Thyroid gland (tissue), 4 donors: ENCODE measurements around the gene C3AR1.

Source experiments
- POLR2A ChIP-seq, 2 donors: fragments of 450-650 bp; IDR thresholded peaks; one replicate each; pipeline ENCODE4 v1.6.1; 2017; ENCODE audit warnings: antibody characterized with exemption in 2 of 2, mild to moderate bottlenecking in 2 of 2, moderate library complexity in 1 of 2
- TF ChIP-seq, protein P1 (sequence below), 6 experiments: fragments of 200-600 bp in 3 of 6; fragments of 450-650 bp in 3 of 6; sonication (generic) in 3 of 6; IDR thresholded peaks; one replicate each; pipeline ENCODE4 v1.5.1; 2016 to 2019; ENCODE audit warnings: antibody characterized with exemption in 6 of 6, mild to moderate bottlenecking in 2 of 6, inconsistent platforms in 1 of 6, moderate library complexity in 1 of 6

DNA sequence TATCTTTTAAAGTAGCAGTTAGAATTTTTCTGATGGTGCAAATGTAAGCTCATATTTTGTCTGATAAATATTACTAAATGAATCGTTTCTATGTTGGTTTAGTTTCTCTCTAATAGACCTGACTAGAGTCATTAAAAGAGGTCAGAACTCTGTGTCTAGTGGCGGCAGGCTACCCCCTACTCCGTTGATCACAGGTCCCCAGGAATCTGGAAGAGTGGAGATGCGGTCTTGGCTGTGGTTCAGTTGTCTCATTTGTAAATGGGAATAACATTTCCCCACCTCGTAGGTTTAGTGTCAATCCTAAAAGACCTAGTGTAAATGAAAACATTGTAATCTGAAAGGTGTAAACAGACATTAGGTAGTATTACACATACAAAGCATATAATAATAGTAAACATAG lies 38.3 kb downstream of the C3AR1 start:
- TF ChIP-seq, protein P1, sequence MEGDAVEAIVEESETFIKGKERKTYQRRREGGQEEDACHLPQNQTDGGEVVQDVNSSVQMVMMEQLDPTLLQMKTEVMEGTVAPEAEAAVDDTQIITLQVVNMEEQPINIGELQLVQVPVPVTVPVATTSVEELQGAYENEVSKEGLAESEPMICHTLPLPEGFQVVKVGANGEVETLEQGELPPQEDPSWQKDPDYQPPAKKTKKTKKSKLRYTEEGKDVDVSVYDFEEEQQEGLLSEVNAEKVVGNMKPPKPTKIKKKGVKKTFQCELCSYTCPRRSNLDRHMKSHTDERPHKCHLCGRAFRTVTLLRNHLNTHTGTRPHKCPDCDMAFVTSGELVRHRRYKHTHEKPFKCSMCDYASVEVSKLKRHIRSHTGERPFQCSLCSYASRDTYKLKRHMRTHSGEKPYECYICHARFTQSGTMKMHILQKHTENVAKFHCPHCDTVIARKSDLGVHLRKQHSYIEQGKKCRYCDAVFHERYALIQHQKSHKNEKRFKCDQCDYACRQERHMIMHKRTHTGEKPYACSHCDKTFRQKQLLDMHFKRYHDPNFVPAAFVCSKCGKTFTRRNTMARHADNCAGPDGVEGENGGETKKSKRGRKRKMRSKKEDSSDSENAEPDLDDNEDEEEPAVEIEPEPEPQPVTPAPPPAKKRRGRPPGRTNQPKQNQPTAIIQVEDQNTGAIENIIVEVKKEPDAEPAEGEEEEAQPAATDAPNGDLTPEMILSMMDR (IDR thresholded peaks at IDR 0.05), result no peak
- TF ChIP-seq POLR2A (IDR thresholded peaks at IDR 0.05), result no peak
